SU-DHL-6 (cell line): ENCODE data around the gene BCAS3.

Source experiments
- CTCF ChIP-seq: fragments of 200-600 bp; sonication (generic); IDR thresholded peaks from one replicate; pipeline ENCODE4 v1.5.1; 2017; ENCODE audit warnings: antibody characterized with exemption, mild to moderate bottlenecking, low read length, moderate library complexity; ENCODE audit not compliant: insufficient read depth, poor library complexity, severe bottlenecking
- EZH2phosphoT487 ChIP-seq: fragments of 200-600 bp; sonication (generic), shearing (Covaris generic); conservative IDR thresholded peaks from 2 replicates; pipeline ENCODE4 v1.6.1; 2018; ENCODE audit warnings: mild to moderate bottlenecking, antibody characterized with exemption, low read length, moderate library complexity, mixed read lengths

GRCh38 chr17:61018938-61019337, 341.3 kb downstream of the BCAS3 start:
- TF ChIP-seq CTCF, result no peak
- no peak for TF ChIP-seq EZH2phosphoT487
